ENCODE data around the gene COL5A2. TPM values are rescaled to one million over a fixed set of nuclear protein-coding genes. Genes with fewer than 3 reads are reported as not detected.

The COL5A2 gene
- total RNA-seq, 2 donors from 2014 or later: 61.1 to 123 TPM

- intact Hi-C loops (cut with DNase I): no loop called here
- no peak for DNase-seq (ENCODE audit: low spot score)
Observed at GRCh38 chr2:189157456-189157855, 22.1 kb downstream of the COL5A2 start.

DNA sequence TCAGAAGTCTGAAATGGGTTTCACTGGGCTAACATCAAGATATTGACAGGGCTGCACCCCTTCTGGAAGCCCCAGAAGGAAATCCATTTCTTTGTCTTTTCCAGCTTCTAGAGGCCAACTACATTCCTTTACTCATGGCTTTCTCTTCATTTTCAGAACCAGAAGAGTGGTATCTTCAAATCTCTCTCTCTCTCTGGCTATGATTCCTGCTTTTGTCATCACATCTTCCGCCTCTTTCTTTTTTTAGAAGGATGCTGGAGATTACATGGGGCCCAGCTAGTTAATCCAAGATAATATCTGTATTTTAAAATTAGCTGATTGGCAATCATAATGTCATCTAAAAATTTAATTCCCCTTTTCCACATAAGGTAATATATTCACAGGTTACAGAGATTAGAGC is 23.8 kb downstream of the COL5A2 start:
- DNase-seq (ENCODE audit: low spot score): no peak
- intact Hi-C loops (cut with DNase I): no loop called here

DNA sequence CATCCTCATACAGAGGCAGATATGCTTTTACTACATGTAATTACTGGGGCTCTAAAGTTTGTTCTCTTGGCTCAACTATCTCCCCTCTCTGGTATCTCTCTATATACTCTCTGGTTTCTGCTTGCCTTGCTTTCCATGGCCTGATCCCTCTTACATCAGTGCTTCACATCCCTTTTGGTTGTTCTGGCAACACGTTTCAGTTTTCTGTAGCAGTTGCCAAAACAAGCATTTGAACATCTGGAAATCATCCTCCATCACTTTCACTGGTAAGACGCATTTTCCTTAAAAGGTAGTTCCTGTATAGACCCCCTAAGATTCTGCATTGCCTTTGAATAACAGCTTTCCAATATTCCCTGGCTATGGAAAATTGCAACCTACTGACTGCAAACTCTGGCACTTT is 25.9 kb downstream of the COL5A2 start:
- intact Hi-C loops (cut with DNase I): no loop called here

GRCh38 chr2:189152483-189152882 is 27.1 kb downstream of the COL5A2 start:
- peak; percentile 79 for DNase-seq (ENCODE audit: low spot score)
- intact Hi-C loops (cut with DNase I): no loop called here

More for the DNA sequence above, 25.9 kb downstream of the COL5A2 start:
- DNase-seq (ENCODE audit: low spot score): no peak

DNA sequence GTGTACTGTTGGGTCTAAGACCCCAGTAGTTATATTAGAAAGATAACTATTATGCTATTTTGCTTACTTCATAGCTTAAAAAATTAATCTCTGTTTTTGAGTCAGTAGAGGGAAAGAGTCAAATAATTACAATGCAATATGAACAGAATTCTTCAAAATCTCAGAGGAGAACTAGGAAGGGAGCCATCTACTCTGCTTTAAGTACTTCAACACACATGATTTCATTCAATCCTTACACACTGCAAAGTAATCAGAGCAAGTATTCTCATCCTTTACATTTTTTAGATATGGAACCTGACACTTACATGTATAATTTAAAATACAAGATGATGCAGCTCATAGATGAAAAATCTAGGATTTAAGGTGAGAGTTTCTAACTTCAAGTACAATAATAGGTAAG is 27.7 kb downstream of the COL5A2 start:
- intact Hi-C loops (cut with DNase I): no loop called here
- DNase-seq (ENCODE audit: low spot score): no peak

GRCh38 chr2:189150033-189150432 is 29.5 kb downstream of the COL5A2 start:
- no peak for DNase-seq (ENCODE audit: low spot score)
- intact Hi-C loops (cut with DNase I): no loop called here

GRCh38 chr2:189147989-189148388 is 31.6 kb downstream of the COL5A2 start:
- DNase-seq (ENCODE audit: low spot score): no peak
- intact Hi-C loops (cut with DNase I): no loop called here

DNA sequence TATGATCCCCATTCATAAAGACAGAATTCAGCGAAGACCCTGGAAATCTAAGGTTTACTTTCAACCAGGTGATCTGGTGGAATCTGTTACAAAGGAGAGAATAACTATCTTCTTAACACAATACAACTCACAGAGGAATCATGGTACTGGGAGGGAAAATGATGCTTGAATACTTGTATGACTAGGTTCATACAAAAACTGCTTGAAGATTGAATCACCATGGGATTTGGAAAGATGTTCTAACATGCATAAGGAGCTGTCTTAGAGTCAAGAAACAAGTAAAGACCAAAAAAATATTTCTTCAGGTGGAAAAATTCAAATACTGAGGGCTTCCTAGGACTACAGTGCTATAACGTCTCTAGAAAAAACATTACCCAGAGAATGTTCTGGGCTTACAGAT is 32.2 kb downstream of the COL5A2 start:
- no peak for DNase-seq (ENCODE audit: low spot score)
- intact Hi-C loops (cut with DNase I): no loop called here

GRCh38 chr2:189146553-189146952 is 33.0 kb downstream of the COL5A2 start:
- DNase-seq (ENCODE audit: low spot score): no peak
- intact Hi-C loops (cut with DNase I): no loop called here

- DNase-seq (ENCODE audit: low spot score): no peak
- intact Hi-C loops (cut with DNase I): no loop called here
Observed at GRCh38 chr2:189144700-189145211, 34.8 kb downstream of the COL5A2 start.

DNA sequence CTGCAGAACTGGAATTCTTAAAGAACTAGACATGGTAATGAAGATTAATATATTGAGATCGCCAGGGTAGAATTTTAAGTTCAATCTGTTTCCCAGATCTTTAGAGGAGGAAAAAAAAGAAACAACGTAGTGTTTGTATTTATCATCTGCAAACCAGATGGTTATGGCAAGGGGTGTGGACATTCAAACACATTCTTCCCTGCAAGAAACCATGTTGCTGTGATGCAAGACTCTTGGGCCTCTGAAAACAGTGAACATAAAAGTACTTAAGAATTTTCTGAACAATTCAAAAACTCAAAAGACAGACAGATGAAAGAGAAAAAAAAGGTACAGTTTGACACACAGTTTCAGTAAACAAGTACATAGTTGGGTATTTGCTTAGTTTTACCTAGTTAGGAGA is 35.6 kb downstream of the COL5A2 start:
- intact Hi-C loops (cut with DNase I): no loop called here
- no peak for DNase-seq (ENCODE audit: low spot score)

DNA sequence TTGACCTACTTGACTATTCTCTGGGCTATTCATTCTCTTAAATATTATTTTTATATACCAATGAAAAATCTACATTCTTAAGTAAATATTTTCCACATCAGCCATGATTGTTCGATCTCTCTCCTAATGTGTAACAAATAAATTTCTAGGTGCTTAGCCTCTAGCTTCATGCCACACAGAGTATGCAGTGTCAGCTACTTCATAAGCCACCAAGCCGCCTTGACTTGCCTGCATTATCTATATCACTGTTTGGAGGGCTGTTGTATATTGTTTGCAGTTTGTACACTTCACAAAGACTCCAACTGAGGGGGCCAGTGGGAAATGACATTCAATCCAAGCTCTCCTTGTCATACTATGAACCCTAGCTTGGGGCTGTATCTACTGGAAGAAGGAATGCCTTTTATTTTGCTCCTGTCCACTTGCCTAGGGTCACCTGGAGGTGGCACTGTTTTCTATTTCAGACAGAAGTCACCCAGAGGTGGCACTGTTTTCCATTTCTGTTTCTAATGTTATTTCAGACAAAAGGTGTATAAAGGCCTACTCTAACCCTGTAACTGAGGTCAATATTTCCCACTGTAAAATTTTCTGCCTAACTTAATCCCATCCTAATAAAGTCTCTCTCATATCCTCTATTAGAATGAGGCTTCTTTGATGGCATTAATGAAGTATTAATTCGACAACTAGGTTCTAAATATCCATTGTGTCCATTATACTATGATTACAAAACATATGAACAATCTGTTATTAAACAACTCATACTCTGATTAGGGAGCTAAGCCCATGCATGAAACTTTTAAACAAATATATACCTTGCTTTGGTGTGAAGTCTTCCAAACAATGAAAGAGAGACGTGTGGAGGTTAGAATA is 36.4 kb downstream of the COL5A2 start:
- no peak for DNase-seq (ENCODE audit: low spot score)
- intact Hi-C loops (cut with DNase I): no loop called here

DNA sequence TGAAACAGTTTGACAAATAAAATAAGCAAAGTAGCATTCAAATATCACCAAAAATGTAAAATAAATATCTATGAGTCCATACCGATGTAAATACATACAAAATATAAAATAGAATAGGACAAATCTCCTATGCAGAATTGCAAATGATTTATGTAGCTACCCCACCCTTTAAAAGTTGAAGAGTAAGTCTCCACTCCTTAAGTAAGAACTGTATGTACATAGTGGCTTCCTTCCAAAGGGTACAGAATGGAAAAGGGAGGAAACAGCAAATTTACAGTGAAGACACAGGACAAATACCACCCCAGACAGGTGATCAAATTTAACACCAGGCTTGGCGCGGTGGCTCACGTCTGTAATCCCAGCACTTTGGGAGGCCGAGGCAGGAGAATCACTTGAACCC is 40.8 kb downstream of the COL5A2 start:
- no peak for DNase-seq (ENCODE audit: low spot score)
- intact Hi-C loops (cut with DNase I): no loop called here

- DNase-seq (ENCODE audit: low spot score): no peak
- intact Hi-C loops (cut with DNase I): no loop called here
Observed at GRCh38 chr2:189137519-189137918, 42.0 kb downstream of the COL5A2 start.

GRCh38 chr2:189134485-189134884 is 45.1 kb downstream of the COL5A2 start:
- no peak for DNase-seq (ENCODE audit: low spot score)
- intact Hi-C loops (cut with DNase I): no loop called here

DNA sequence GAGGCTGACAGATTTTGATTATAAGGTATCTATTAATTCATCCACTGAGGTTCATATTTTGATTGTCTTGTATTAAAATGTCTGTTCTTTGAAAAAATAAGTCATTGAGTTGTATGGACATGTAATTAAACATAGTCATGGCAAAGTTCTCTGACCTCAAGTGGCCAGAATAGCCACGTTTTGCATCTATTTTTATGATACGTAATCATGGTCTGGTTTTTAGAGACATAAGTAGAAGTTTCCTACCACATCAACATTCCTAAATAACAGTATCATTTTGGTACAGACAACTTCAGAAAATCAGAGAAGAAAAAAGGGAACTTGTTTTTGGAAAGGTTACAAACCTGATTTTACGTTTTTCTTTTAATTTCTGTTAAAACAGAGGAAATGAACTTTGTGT is 47.6 kb downstream of the COL5A2 start:
- DNase-seq (ENCODE audit: low spot score): no peak
- intact Hi-C loops (cut with DNase I): no loop called here

DNA sequence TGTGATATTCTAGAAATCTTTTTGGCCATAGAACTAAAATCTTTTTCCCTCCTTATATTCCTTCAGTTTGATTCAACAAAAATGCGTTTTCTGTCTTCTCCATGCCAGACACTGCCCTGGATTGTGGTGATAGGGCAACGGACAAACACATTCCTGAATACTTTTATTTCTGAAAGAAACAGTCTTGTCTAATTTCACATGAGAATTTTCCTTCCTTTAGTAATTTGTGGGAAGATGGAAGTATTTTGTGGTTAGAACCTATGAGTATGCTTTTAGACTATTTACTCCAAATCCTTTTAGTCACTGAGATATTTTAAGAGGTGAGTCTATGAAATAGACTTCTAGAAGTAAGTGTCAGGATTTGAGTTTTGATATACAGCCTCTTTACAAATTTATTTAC is 49.6 kb downstream of the COL5A2 start:
- intact Hi-C loops (cut with DNase I): loop anchor here in 1 of 2 donors (10.0 kb wide), 2 partner anchors 45 to 155 kb away; partner anchors contain the start of gene COL5A2
- no peak for DNase-seq (ENCODE audit: low spot score)

- intact Hi-C loops (cut with DNase I): loop anchor here in 1 of 2 donors (10.0 kb wide), 2 partner anchors 46 to 156 kb away; partner anchors contain the start of gene COL5A2
- no peak for DNase-seq (ENCODE audit: low spot score)
Observed at GRCh38 chr2:189128970-189129369, 50.6 kb downstream of the COL5A2 start.

- no peak for DNase-seq (ENCODE audit: low spot score)
- intact Hi-C loops (cut with DNase I): loop anchor here in 1 of 2 donors (10.0 kb wide), 2 partner anchors 47 to 157 kb away; partner anchors contain the start of gene COL5A2
Observed at GRCh38 chr2:189127756-189128155, 51.8 kb downstream of the COL5A2 start.

GRCh38 chr2:189125195-189125594 is 54.4 kb downstream of the COL5A2 start:
- DNase-seq (ENCODE audit: low spot score): no peak
- intact Hi-C loops (cut with DNase I): loop anchor here in 1 of 2 donors (10.0 kb wide), 2 partner anchors 50 to 160 kb away; partner anchors contain the start of gene COL5A2

- DNase-seq (ENCODE audit: low spot score): no peak
- intact Hi-C loops (cut with DNase I): loop anchor here in 1 of 2 donors (10.0 kb wide), 2 partner anchors 51 to 161 kb away; partner anchors contain the start of gene COL5A2
Observed at GRCh38 chr2:189124175-189124574, 55.4 kb downstream of the COL5A2 start.
